ENCODE measurements around the gene DLGAP1. TPM values are rescaled to one million over a fixed set of nuclear protein-coding genes. Genes with fewer than 3 reads are reported as not detected.

The DLGAP1 gene
- total RNA-seq, 1 experiment from 2014 or later, result 0.07 TPM

- intact Hi-C loops (cut with micrococcal nuclease; ENCODE audit: unreplicated experiment), result no loop called here
- CTCF ChIA-PET, result no interaction called here
- H3K36me3 Mint-ChIP-seq (ENCODE audit: insufficient read depth, unreplicated experiment), result no peaks in the 10 kb centered on the region
Observed at GRCh38 chr18:4267641-4268040, 187.5 kb downstream of the DLGAP1 start.

GRCh38 chr18:4264347-4264791 lies 190.7 kb downstream of the DLGAP1 start:
- CTCF ChIA-PET, result no interaction called here
- intact Hi-C loops (cut with micrococcal nuclease; ENCODE audit: unreplicated experiment), result no loop called here
- H3K36me3 ChIP-seq (ENCODE audit: control insufficient read depth, insufficient read depth, low read length), result no peaks in the 10 kb centered on the region
- Mint-ChIP-seq H3K27me3 (ENCODE audit: insufficient read depth, unreplicated experiment) (peaks cover 32% of the 10 kb centered on the region), H3K4me3 (ENCODE audit: unreplicated experiment) (no peak overlapping the region), H3K36me3 (ENCODE audit: insufficient read depth, unreplicated experiment) (no peaks in the 10 kb centered on the region), H3K9me3 (ENCODE audit: unreplicated experiment) (no peaks in the 10 kb centered on the region), H3K4me1 (ENCODE audit: low read depth, unreplicated experiment) (no peaks in the 10 kb centered on the region), H3K27ac (ENCODE audit: unreplicated experiment) (no peak overlapping the region)
- no peak for DNase-seq
- BruUV-seq (replicated peaks), result no TSS peak
- no peaks in the 10 kb centered on the region for H3K27me3 ChIP-seq (replicated peaks; ENCODE audit: control insufficient read depth, insufficient read depth, low read length)
- POLR2A ChIA-PET, result no interaction called here
- no peaks in the 10 kb centered on the region for H3K9me3 ChIP-seq
- no peak overlapping the region for H3K4me3 ChIP-seq (ENCODE audit: low read depth, low read length)
- no peak for TF ChIP-seq CTCF (IDR thresholded peaks at IDR 0.05; ENCODE audit: insufficient read depth in 1 of 2, low read depth in 1 of 2, low read length in 1 of 2, severe bottlenecking in 1 of 2, unreplicated experiment in 1 of 2)
- no peaks in the 10 kb centered on the region for H3K4me1 ChIP-seq

More at GRCh38 chr18:4267641-4268040, 187.5 kb downstream of the DLGAP1 start:
- Mint-ChIP-seq H3K27ac (ENCODE audit: unreplicated experiment) (no peak overlapping the region), H3K4me3 (ENCODE audit: unreplicated experiment) (no peak overlapping the region), H3K27me3 (ENCODE audit: insufficient read depth, unreplicated experiment) (peaks cover 27% of the 10 kb centered on the region), H3K4me1 (ENCODE audit: low read depth, unreplicated experiment) (no peaks in the 10 kb centered on the region), H3K9me3 (ENCODE audit: unreplicated experiment) (no peaks in the 10 kb centered on the region)
- H3K4me3 ChIP-seq (ENCODE audit: low read depth, low read length), result no peak overlapping the region
- DNase-seq, result no peak
- no peaks in the 10 kb centered on the region for H3K4me1 ChIP-seq
- POLR2A ChIA-PET, result no interaction called here
- BruUV-seq (replicated peaks), result no TSS peak
- no peaks in the 10 kb centered on the region for H3K27me3 ChIP-seq (replicated peaks; ENCODE audit: control insufficient read depth, insufficient read depth, low read length)
- no peaks in the 10 kb centered on the region for H3K9me3 ChIP-seq
- H3K36me3 ChIP-seq (ENCODE audit: control insufficient read depth, insufficient read depth, low read length), result no peaks in the 10 kb centered on the region
- TF ChIP-seq CTCF (IDR thresholded peaks at IDR 0.05; ENCODE audit: insufficient read depth in 1 of 2, low read depth in 1 of 2, low read length in 1 of 2, severe bottlenecking in 1 of 2, unreplicated experiment in 1 of 2), result no peak

GRCh38 chr18:4260107-4260506 lies 195.0 kb downstream of the DLGAP1 start:
- Histone ChIP-seq H3K4me1 (no peaks in the 10 kb centered on the region), H3K36me3 (ENCODE audit: control insufficient read depth, insufficient read depth, low read length) (no peaks in the 10 kb centered on the region), H3K27me3 (replicated peaks; ENCODE audit: control insufficient read depth, insufficient read depth, low read length) (no peaks in the 10 kb centered on the region), H3K4me3 (ENCODE audit: low read depth, low read length) (no peak overlapping the region), H3K9me3 (no peaks in the 10 kb centered on the region)
- no peak for TF ChIP-seq CTCF (IDR thresholded peaks at IDR 0.05; ENCODE audit: insufficient read depth in 1 of 2, low read depth in 1 of 2, low read length in 1 of 2, severe bottlenecking in 1 of 2, unreplicated experiment in 1 of 2)
- Mint-ChIP-seq H3K27ac (ENCODE audit: unreplicated experiment) (no peak overlapping the region), H3K27me3 (ENCODE audit: insufficient read depth, unreplicated experiment) (peaks cover 13% of the 10 kb centered on the region), H3K36me3 (ENCODE audit: insufficient read depth, unreplicated experiment) (no peaks in the 10 kb centered on the region), H3K9me3 (ENCODE audit: unreplicated experiment) (no peaks in the 10 kb centered on the region), H3K4me3 (ENCODE audit: unreplicated experiment) (no peak overlapping the region), H3K4me1 (ENCODE audit: low read depth, unreplicated experiment) (no peaks in the 10 kb centered on the region)
- no TSS peak for BruUV-seq (replicated peaks)
- ChIA-PET POLR2A (no interaction called here), CTCF (no interaction called here)
- intact Hi-C loops (cut with micrococcal nuclease; ENCODE audit: unreplicated experiment), result no loop called here
- no peak for DNase-seq

Measured in Caco-2 (cell line).